ENCODE results near the gene DMC1. TPM values are rescaled to one million over a fixed set of nuclear protein-coding genes. Genes with fewer than 3 reads are reported as not detected.
"Not testable (repeated sequence)": the region's sequence is repeated elsewhere in the genome, so short reads cannot be mapped to it uniquely, and the experiment has no call there.

The DMC1 gene
- total RNA-seq, 1 donor from 2014 or later: 2.2 TPM

DNA sequence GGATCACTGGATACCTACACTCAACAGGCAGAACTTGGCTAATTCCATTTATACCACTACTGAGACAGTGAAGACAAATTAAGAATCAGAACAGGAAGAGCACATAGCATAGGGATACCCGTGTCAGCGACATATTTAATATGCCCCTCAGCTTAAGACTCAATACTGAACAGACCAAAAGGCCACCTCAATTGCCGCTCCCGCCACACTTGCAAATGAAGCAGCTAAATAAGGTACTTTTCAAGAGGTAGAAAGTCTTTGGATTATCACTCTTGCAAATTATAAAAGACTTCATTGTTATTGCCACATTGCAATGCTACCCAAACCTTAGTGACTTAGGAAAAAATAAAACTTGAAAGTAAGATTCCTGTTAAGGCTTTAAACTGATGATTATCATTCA lies 67.0 kb downstream of the DMC1 start:
- DNase-seq (ENCODE audit: low spot score): no peak

- no peak for DNase-seq (ENCODE audit: low spot score)
These were observed 67.9 kb downstream of the DMC1 start for GRCh38 chr22:38501797-38502672.

- no peak for DNase-seq (ENCODE audit: low spot score)
These were observed 72.1 kb downstream of the DMC1 start for GRCh38 chr22:38497869-38498268.

- DNase-seq (ENCODE audit: low spot score): no peak
These were observed 75.0 kb downstream of the DMC1 start for GRCh38 chr22:38494939-38495338.

- DNase-seq (ENCODE audit: low spot score): no peak
These were observed 75.5 kb downstream of the DMC1 start for GRCh38 chr22:38494498-38494897.

DNA sequence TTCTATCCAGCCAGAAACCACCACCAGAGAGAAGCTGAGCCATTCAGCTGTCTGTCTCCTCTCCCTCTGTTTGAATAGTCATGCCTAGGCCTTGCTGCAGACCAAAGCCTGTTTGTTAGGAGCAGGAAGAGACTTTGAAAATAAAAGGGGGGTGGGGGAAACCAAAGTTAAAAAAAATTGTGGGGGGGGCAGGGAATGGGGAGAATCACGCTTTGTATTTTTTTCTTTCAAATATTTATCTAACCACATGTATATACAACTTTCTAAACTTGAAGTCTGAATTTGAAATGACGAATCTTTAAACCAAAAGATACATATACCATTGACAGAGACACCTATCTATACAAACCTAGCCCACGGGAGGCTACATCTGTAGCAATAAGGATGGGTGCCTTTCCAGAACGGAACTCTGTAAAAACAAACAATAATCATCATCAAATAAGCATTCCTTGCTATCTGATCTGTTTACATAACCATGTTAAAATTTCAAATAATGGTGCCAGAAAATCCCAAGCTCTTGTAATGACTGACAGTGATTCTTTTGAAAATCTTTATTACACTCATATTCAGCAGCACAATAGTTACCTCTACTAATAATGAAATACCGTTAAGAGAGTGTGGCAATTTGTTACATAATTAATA lies 78.2 kb downstream of the DMC1 start:
- DNase-seq (ENCODE audit: low spot score): no peak

GRCh38 chr22:38490915-38491314 lies 79.1 kb downstream of the DMC1 start:
- peak; percentile 70 for DNase-seq (ENCODE audit: low spot score)

DNA sequence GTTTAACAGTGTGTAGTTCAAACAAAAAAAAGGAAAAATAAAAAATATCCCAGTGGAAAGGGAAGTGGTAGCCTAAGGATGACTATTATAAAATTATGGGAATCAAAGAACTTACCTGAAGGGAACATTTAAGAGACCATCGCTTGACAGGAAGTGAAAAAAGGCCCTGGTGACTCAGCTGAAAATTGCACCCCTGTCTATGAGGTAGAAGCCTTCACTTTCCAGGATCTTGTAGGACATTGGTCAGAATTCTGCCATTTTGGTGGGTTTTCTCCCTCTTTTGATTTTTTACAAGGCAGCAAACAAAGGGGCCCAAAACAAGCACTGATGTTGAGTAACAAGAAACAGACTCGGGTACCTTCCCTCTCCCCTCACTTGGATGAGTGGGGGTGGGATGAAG lies 79.5 kb downstream of the DMC1 start:
- DNase-seq (ENCODE audit: low spot score): no peak

DNA sequence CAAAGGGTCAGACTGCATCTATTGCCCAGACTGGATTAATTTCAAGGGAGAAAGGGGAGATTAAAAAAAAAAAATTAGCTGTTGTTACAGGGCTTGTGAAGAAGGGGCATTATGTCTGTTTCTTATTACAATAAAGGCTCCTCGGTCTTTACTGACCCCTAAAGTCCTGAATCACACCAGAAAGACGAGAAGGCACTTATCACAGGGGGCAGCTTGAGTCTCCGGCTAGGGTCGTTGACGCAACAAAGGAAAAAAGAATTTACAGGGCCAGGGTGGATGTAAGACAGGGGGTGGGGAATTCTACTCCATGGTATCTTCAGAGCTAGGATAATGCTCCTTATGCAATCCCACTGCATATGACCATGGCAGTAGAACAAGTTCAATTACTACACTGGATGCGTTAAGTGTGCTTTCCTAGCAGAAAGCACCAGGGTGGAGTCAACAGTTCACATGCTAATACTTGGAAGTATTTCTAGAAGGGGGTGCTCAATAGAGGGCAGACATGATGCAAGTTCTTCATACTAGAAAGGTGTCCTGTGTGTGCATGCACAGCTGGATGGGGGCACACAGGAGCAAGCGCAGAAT lies 80.3 kb downstream of the DMC1 start:
- DNase-seq (ENCODE audit: low spot score): no peak

DNA sequence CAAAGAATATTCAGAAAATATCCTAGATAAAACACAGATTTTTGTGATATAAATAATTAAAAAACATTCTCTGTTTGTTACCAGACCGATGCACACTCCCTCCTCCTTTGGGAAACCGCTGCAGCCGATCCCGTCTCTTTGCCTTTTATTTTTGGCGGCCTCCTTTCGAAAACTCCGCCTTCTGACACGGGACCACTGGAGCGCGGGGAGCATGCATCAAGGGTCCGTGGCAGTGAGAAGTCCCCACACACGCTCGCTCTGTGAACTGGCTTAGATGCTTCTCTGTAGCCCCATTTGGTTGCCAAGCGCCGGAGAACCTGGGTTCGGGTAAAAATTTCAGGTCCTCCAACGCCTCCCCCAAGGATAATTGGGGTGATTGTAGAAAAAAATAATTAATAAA lies 80.8 kb downstream of the DMC1 start:
- DNase-seq (ENCODE audit: low spot score): no peak

DNA sequence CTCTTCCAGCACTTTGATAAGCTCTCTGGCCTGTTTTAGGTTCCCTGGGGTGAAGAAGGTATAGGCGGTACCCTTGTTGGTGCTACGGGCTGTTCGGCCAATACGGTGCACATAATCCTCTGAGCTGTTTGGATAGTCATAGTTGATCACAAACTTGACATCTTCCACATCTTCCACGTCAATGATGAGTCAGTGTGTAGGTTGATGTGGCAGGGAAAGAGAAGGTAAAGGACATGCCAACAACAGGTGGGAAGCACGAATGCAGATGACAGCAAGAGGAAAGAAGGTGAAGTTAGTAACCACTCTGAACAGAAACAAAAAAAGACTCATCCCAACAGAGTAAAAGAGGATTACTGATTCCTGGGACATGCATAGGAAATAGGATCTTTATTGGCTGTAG lies 82.0 kb downstream of the DMC1 start:
- no peak for DNase-seq (ENCODE audit: low spot score)

- no peak for DNase-seq (ENCODE audit: low spot score)
These were observed 84.2 kb downstream of the DMC1 start for GRCh38 chr22:38485783-38486182.

- no peak for DNase-seq (ENCODE audit: low spot score)
These were observed 85.7 kb downstream of the DMC1 start for GRCh38 chr22:38484244-38484643.

DNA sequence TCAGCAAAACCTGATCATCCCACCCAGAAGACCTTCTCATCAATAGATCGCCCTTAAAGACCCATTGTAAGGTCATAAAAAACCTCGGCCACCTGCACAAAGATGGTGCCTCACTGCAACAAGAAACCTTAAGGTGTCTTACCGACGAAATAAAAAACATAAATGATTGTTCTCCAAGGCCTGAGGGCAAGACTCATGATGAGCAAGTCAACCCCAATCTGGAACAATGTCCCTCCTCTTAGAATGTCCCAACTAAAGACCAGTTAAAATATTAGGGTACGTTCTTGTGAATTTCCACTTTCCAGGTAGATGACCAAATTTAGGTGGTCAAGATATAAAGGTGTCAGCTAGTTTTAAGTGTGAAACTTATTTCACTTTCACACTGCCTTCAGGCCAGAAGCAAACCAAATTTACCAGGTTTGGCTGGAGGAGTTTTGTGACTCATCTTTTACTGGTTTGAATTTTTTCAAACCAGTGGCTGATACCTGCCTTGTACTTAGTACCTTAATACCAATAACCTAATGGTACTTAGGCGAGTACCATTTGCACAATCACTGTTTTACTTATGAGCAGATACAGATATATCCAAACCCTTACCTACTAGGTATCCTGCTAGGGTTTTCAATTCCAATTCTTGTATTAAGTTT lies 87.2 kb downstream of the DMC1 start:
- DNase-seq (ENCODE audit: low spot score): no peak

DNA sequence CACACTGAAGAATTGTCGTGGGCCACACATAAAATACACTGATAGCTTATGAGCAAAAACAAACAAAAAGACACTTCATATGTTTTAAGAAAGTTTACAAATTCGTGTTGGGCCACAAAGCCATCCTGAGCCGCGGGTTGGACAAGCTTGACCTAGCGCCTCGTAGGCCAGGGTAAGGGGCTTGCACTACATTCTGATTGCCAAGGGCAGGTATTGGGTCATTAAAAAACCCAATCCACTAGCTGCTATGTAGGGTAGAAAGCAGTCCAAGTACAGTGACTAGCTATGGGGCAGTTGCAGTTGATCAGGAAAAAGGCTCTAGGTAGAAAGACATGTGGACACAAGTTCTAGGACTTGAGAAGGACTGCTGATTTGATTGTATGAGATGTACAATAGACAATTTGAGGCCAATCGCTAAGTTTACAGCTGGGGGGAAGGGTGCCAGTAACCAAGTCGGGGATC lies 88.1 kb downstream of the DMC1 start:
- no peak for DNase-seq (ENCODE audit: low spot score)

- DNase-seq (ENCODE audit: low spot score): no peak
These were observed 88.7 kb downstream of the DMC1 start for GRCh38 chr22:38481162-38481870.

GRCh38 chr22:38479096-38479837 lies 90.7 kb downstream of the DMC1 start:
- DNase-seq (ENCODE audit: low spot score): no peak

GRCh38 chr22:38477585-38477984 lies 92.4 kb downstream of the DMC1 start:
- DNase-seq (ENCODE audit: low spot score): no peak

DNA sequence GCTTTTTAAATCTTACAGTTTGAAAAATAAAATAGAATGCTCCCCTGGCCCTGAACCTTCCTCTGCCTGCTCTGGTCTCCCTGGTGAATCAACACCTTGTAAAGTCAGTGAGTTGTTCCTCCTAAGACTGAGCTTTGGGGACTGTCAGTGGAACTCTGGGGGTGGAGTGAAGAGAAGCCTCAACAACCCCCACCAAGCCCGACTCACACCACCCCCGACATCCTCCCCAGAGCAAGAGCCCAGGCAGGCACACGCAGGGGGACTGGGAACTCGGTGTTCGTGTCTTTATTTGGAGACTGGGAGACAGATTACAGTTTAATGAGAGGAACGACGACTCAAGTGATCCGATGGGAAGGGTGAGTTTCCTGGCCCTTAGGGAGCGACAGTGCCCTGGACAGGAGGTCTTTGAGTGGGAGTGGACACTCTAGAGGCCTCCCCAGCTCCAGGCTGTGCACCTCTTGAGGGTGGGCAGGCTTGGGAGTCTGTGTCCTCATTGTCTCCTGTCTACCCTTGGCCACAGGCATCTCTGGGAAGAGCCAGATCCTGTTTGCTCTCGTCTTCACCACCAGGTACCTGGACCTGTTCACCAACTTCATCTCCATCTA lies 95.9 kb downstream of the DMC1 start:
- DNase-seq (ENCODE audit: low spot score): no peak

DNA sequence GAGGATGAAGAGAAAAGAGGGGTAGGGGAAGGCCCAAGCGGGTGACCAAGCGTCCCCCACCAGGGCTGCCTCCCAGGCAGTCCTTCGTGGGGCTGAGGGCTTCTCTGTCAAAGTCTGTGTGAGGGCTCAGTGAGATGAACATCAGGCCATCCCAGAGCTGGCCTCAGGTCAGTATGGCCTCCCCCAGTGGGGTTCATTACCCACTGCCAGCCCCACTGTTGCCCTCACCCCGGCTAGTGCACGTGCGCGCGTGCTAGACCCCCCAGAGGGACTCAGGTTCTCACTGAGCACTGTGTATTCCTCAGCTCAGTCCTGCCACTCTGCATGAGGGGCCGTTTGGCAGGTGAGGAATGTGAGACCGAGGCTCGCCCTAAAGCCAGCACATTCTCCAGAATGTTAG lies 98.7 kb downstream of the DMC1 start:
- no peak for DNase-seq (ENCODE audit: low spot score)

DNA sequence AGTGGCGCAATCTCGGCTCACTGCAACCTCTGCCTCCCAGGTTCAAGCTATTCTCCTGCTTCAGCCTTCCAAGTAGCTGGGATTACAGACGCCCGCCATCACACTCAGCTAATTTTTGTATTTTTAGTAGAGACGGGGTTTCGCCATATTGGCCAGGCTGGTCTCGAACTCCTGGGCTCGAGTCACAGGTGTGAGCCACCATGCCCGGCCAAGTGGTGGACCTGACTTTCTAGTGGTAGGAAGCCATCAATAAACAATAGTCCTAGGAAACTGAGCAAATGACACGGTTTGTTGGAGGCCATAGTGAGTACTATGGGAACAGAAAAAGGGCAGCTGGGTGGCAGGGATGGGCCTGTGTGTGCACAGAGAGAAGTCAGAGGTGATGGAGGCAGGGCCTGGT lies 99.8 kb downstream of the DMC1 start:
- DNase-seq (ENCODE audit: low spot score): not testable (repeated sequence)
